ENCODE measurements around the gene AHI1.
"Not testable (repeated sequence)": the region's sequence is repeated elsewhere in the genome, so short reads cannot be mapped to it uniquely, and the experiment has no call there.

AHI1 gene

GRCh38 chr6:135385299-135385698 lies 112.2 kb downstream of the AHI1 start:
- no peak for DNase-seq

GRCh38 chr6:135383766-135384165 lies 113.8 kb downstream of the AHI1 start:
- DNase-seq: no peak

- DNase-seq: no peak
Measured at GRCh38 chr6:135383301-135383700, 114.2 kb downstream of the AHI1 start.

- DNase-seq: no peak
Measured at GRCh38 chr6:135382182-135382628, 115.3 kb downstream of the AHI1 start.

- no peak for DNase-seq
Measured at GRCh38 chr6:135380793-135381192, 116.7 kb downstream of the AHI1 start.

GRCh38 chr6:135379647-135380046 lies 117.9 kb downstream of the AHI1 start:
- no peak for DNase-seq

GRCh38 chr6:135372758-135373157 lies 124.8 kb downstream of the AHI1 start:
- peak; percentile 30 for DNase-seq

- DNase-seq: not testable (repeated sequence)
Measured at GRCh38 chr6:135363622-135364021, 133.9 kb downstream of the AHI1 start.

- no peak for DNase-seq
Measured at GRCh38 chr6:135362124-135362523, 135.4 kb downstream of the AHI1 start.

GRCh38 chr6:135360222-135360621 lies 137.3 kb downstream of the AHI1 start:
- no peak for DNase-seq

- peak; percentile 58 for DNase-seq
Measured at GRCh38 chr6:135358985-135359384, 138.6 kb downstream of the AHI1 start.

- DNase-seq: peak; percentile 96
Measured at GRCh38 chr6:135358251-135358821, 139.2 kb downstream of the AHI1 start.

- no peak for DNase-seq
Measured at GRCh38 chr6:135354407-135354806, 143.1 kb downstream of the AHI1 start.

- DNase-seq: no peak
Measured at GRCh38 chr6:135353113-135353512, 144.4 kb downstream of the AHI1 start.

- no peak for DNase-seq
Measured at GRCh38 chr6:135351635-135352034, 145.9 kb downstream of the AHI1 start.

- DNase-seq: no peak
Measured at GRCh38 chr6:135347887-135348286, 149.7 kb downstream of the AHI1 start.

- DNase-seq: peak; percentile 54
Measured at GRCh38 chr6:135346747-135347146, 150.8 kb downstream of the AHI1 start.

- DNase-seq: no peak
Measured at GRCh38 chr6:135344526-135344925, 153.0 kb downstream of the AHI1 start.

GRCh38 chr6:135339920-135340319 lies 157.6 kb downstream of the AHI1 start:
- not testable (repeated sequence) for DNase-seq

- peak; percentile 74 for DNase-seq
Measured at GRCh38 chr6:135334169-135334568, 163.4 kb downstream of the AHI1 start.

GRCh38 chr6:135331002-135331401 lies 166.5 kb downstream of the AHI1 start:
- peak; percentile 66 for DNase-seq

- no peak for DNase-seq
Measured at GRCh38 chr6:135329851-135330803, 167.4 kb downstream of the AHI1 start.

- DNase-seq: no peak
Measured at GRCh38 chr6:135328136-135328535, 169.4 kb downstream of the AHI1 start.
